Measurements from ENCODE around the gene C6orf89.
"Not testable (repeated sequence)": the region's sequence is repeated elsewhere in the genome, so short reads cannot be mapped to it uniquely, and the experiment has no call there.

C6orf89 gene

GRCh38 chr6:36940027-36940426 is 54.3 kb downstream of the C6orf89 start:
- H3K9me3 Mint-ChIP-seq = peaks cover 8% of the 10 kb centered on the region

GRCh38 chr6:36941561-36941960 is 55.8 kb downstream of the C6orf89 start:
- H3K4me1 Mint-ChIP-seq; H3K9me3 Mint-ChIP-seq; H3K4me3 Mint-ChIP-seq; H3K27me3 Mint-ChIP-seq (ENCODE audit: low read depth); H3K27ac Mint-ChIP-seq; H3K36me3 Mint-ChIP-seq (ENCODE audit: low read depth): not testable (repeated sequence)

More at GRCh38 chr6:36940027-36940426, 54.3 kb downstream of the C6orf89 start:
- H3K27me3 Mint-ChIP-seq (ENCODE audit: low read depth) = peaks cover 8% of the 10 kb centered on the region
- H3K27ac Mint-ChIP-seq = peak overlapping the region in 1 of 3 experiments; percentile 10
- no peak overlapping the region for H3K4me3 Mint-ChIP-seq
- H3K36me3 Mint-ChIP-seq (ENCODE audit: low read depth) = no peaks in the 10 kb centered on the region
- TF ChIP-seq CTCF (IDR thresholded peaks at IDR 0.05; ENCODE audit: unreplicated experiment in 3 of 3) = no peak
- H3K4me1 Mint-ChIP-seq = peaks cover 15% of the 10 kb centered on the region

- H3K4me1 Mint-ChIP-seq; H3K36me3 Mint-ChIP-seq (ENCODE audit: low read depth); H3K27me3 Mint-ChIP-seq (ENCODE audit: low read depth); H3K27ac Mint-ChIP-seq; H3K4me3 Mint-ChIP-seq; H3K9me3 Mint-ChIP-seq: not testable (repeated sequence)
Measured at GRCh38 chr6:36942329-36942728, 56.6 kb downstream of the C6orf89 start.

DNA sequence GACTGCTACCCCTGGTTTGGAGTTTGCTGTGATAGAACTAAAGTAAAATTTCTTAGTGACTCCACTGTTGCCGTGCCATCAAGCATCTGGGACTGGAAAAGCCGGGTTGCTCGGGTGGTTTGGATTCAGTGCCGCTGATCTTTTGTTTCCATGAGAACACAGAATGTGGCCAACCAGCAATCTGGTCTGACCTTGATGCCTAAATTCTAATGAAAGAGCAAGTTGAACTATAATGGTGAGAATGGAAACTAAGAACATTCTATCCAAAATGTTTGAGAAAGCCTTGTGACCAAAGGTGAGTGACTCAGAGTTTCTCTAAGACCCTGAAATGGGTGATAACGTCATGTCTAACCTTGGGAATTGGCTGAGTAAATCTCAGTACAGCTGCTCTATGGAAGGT is 58.9 kb downstream of the C6orf89 start:
- no peak overlapping the region for H3K4me3 Mint-ChIP-seq
- peaks cover 6% of the 10 kb centered on the region for H3K9me3 Mint-ChIP-seq
- peaks cover 5% of the 10 kb centered on the region for H3K27me3 Mint-ChIP-seq (ENCODE audit: low read depth)
- TF ChIP-seq CTCF (IDR thresholded peaks at IDR 0.05; ENCODE audit: unreplicated experiment in 3 of 3) = no peak
- H3K27ac Mint-ChIP-seq = no peak overlapping the region
- H3K4me1 Mint-ChIP-seq = no peaks in the 10 kb centered on the region
- H3K36me3 Mint-ChIP-seq (ENCODE audit: low read depth) = no peaks in the 10 kb centered on the region

DNA sequence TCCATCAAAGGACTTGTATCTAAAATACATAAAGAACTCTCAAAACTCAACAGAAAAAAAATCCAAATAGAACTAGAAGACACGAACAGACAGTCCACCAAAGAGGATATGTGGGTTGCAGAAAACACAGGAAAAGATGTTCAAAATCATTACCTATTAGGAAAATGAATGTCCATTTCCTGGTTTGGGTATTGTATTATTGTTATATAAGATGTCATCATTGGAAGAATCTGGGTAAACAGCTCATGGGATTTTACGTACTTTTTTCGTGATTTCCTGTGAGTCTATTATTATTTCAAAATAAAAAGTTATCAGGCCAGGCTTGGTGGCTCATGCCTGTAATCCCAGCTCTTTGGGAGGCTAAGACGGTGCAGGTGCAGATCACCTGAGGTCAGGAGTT is 59.5 kb downstream of the C6orf89 start:
- no peaks in the 10 kb centered on the region for H3K36me3 Mint-ChIP-seq (ENCODE audit: low read depth)

GRCh38 chr6:36946526-36946925 is 60.8 kb downstream of the C6orf89 start:
- no peaks in the 10 kb centered on the region for H3K4me1 Mint-ChIP-seq
- H3K4me3 Mint-ChIP-seq = no peak overlapping the region
- peaks cover 3% of the 10 kb centered on the region for H3K9me3 Mint-ChIP-seq
- no peak for TF ChIP-seq CTCF (IDR thresholded peaks at IDR 0.05; ENCODE audit: unreplicated experiment in 3 of 3)
- no peak overlapping the region for H3K27ac Mint-ChIP-seq
- H3K36me3 Mint-ChIP-seq (ENCODE audit: low read depth) = no peaks in the 10 kb centered on the region
- H3K27me3 Mint-ChIP-seq (ENCODE audit: low read depth) = peaks cover 5% of the 10 kb centered on the region

More for the DNA sequence above, 59.5 kb downstream of the C6orf89 start:
- Mint-ChIP-seq H3K4me3 (no peak overlapping the region), H3K27ac (no peak overlapping the region), H3K4me1 (no peaks in the 10 kb centered on the region), H3K27me3 (ENCODE audit: low read depth) (peaks cover 5% of the 10 kb centered on the region), H3K9me3 (peaks cover 5% of the 10 kb centered on the region)
- no peak for TF ChIP-seq CTCF (IDR thresholded peaks at IDR 0.05; ENCODE audit: unreplicated experiment in 3 of 3)

DNA sequence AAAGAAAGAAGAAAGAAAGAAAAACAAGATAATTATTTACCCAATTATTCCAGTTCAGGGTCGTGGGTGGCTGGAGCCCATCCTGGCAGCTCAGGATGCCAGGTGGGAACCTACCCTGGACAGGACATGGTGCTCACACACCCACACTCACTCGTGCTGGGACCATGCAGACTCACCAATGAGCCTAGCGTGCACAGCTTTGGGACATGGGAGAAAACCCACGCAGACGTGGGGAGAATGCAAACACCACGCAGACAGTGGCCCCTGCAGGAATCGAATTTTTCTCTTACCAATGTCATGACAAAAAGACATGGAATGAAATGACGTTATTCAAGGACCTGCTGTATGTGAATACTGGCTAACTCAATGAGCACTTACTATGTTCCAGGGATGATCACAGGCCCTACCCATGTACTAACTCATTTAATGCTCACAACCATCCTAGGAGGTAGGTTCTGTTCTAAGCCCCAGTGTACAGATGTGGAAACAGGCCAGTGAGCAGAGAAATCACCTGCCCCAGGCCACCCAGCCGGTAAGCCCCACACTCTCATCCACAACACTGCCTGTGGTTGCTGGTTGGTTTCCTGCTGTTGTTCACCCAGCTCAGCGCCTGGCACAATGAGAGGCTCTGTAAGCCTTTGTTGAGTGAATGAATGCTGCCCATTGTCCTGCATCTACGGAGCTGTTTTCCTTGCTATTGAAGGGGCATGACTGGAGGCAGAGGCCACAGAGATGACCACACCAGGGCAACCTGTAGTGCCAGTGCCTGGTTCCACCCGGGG is 62.0 kb downstream of the C6orf89 start:
- H3K27me3 Mint-ChIP-seq (ENCODE audit: low read depth) = no peaks in the 10 kb centered on the region
- no peak overlapping the region for H3K27ac Mint-ChIP-seq
- no peaks in the 10 kb centered on the region for H3K36me3 Mint-ChIP-seq (ENCODE audit: low read depth)
- TF ChIP-seq CTCF (IDR thresholded peaks at IDR 0.05; ENCODE audit: unreplicated experiment in 3 of 3) = no peak
- peaks cover 3% of the 10 kb centered on the region for H3K9me3 Mint-ChIP-seq
- H3K4me3 Mint-ChIP-seq = no peak overlapping the region
- no peaks in the 10 kb centered on the region for H3K4me1 Mint-ChIP-seq

DNA sequence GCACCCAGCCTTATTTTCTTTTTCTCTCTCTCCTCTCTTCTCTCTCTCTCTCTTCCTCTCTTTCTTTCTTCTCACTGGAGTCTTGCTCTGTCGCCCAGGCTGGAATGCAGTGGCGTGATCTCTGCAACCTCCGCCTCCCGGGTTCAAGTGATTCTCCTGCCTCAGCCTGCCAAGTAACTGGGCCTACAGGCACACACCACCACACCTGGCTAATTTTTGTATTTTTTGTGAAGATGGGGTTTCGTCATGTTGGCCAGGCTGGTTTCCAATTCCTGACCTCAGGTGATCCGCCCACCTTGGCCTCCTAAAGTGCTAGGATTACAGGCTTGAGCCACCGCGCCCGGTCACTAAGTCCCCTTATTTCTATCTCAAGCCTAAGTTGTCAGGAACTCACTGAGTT is 63.3 kb downstream of the C6orf89 start:
- not testable (repeated sequence) for H3K4me3 Mint-ChIP-seq; H3K27me3 Mint-ChIP-seq (ENCODE audit: low read depth); H3K9me3 Mint-ChIP-seq; H3K4me1 Mint-ChIP-seq; H3K27ac Mint-ChIP-seq; H3K36me3 Mint-ChIP-seq (ENCODE audit: low read depth)

Data from nephron (organoid).